Measurements from ENCODE around the gene NET1.
A peak's percentile ranks its signal among the peaks of the same experiment; 100 is the strongest.

The NET1 gene

GRCh38 chr10:5497289-5497688 is 84.9 kb downstream of the NET1 start:
- Histone ChIP-seq H3K4me1 (peaks cover 3 to 11% (median 5%) of the 10 kb centered on the region in 10 experiments; a peak in 17 of 20 replicates), H3K27me3 (no peaks in the 10 kb centered on the region), H3K36me3 (no peaks in the 10 kb centered on the region; a peak in 1 of 22 replicates), H3K4me3 (no peak overlapping the region), H4K20me1 (no peaks in the 10 kb centered on the region; a peak in 2 of 22 replicates), H3K9me3 (replicated peaks in 1 of 11) (peaks cover 8 to 11% (median 9%) of the 10 kb centered on the region in 11 experiments), H3K9ac (no peak overlapping the region), H3K4me2 (no peak overlapping the region), H3K27ac (no peak overlapping the region)
- no peak for TF ChIP-seq Cebpa-rat (IDR thresholded peaks at IDR 0.05)

DNA sequence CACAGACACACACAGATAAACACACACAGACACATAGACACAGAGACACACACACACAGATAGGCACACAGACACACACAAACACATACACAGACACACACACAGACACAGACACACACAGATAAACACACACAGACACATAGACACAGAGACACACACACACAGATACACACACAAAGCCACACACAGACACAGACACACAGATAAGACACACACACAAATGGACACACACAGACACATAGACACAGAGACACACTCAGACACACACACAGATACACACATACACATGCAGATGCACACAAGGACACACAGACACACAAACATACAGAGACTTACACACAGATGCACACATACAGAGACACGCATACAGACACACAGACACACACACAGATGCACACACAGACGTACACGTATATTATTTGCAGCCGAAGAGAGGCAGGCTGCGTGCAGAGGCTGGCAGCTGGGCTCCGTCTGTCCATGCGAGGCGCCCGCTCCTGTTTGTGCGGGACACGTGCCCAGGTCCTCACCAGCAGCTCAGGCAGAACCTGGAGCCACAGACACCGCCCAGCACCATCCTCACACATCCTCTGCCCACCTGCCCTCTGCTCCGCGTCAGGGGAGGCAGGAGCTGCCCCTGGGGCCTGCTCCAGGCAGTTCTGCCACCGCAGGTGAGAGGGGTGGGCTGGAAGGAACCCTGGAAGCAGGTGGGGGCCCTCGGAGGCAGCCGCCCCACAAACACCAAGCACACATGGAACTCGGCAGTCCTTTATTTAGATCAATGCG is 85.8 kb downstream of the NET1 start:
- Histone ChIP-seq H3K4me1 (peaks cover 8 to 18% (median 10%) of the 10 kb centered on the region in 10 experiments; a peak in 17 of 20 replicates), H3K27ac (no peak overlapping the region), H3K9ac (no peak overlapping the region), H3K9me3 (replicated peaks in 1 of 11) (peaks cover 0 to 3% (median under 1%) of the 10 kb centered on the region in 11 experiments; a peak in 9 of 22 replicates), H3K36me3 (no peaks in the 10 kb centered on the region), H3K4me2 (no peak overlapping the region), H4K20me1 (no peaks in the 10 kb centered on the region; a peak in 2 of 22 replicates), H3K27me3 (no peaks in the 10 kb centered on the region), H3K4me3 (no peak overlapping the region)
- no peak for TF ChIP-seq Cebpa-rat (IDR thresholded peaks at IDR 0.05)

- H3K36me3 ChIP-seq, result no peaks in the 10 kb centered on the region
Observed at GRCh38 chr10:5498791-5499492, 86.6 kb downstream of the NET1 start.

GRCh38 chr10:5499493-5500140 is 87.3 kb downstream of the NET1 start, which contains the start of gene CALML5:
TSS of gene CALML5 (minus strand) at chr10:5499570. CDS start at chr10:5499438, 132 bp downstream.
- TF ChIP-seq Cebpa-rat (IDR thresholded peaks at IDR 0.05), result no peak
- Histone ChIP-seq H3K27me3 (no peaks in the 10 kb centered on the region), H3K9me3 (replicated peaks in 1 of 11) (no peaks in the 10 kb centered on the region), H3K4me2 (no peak within 1 kb of the TSS), H3K4me1 (peaks cover 8 to 18% (median 10%) of the 10 kb centered on the region in 10 experiments; a peak in 17 of 20 replicates), H3K9ac (no peak within 1 kb of the TSS), H3K4me3 (no peak within 1 kb of the TSS), H3K36me3 (no peaks in the 10 kb centered on the region), H4K20me1 (no peaks in the 10 kb centered on the region; a peak in 1 of 22 replicates), H3K27ac (no peak within 1 kb of the TSS)

More at GRCh38 chr10:5498791-5499492, 86.6 kb downstream of the NET1 start:
- Histone ChIP-seq H3K4me2 (no peak overlapping the region), H3K9me3 (replicated peaks in 1 of 11) (no peaks in the 10 kb centered on the region), H3K27ac (no peak overlapping the region), H3K27me3 (no peaks in the 10 kb centered on the region), H3K4me3 (no peak overlapping the region), H3K9ac (no peak overlapping the region), H4K20me1 (no peaks in the 10 kb centered on the region; a peak in 2 of 22 replicates), H3K4me1 (peaks cover 8 to 18% (median 10%) of the 10 kb centered on the region in 10 experiments; a peak in 17 of 20 replicates)
- no peak for TF ChIP-seq Cebpa-rat (IDR thresholded peaks at IDR 0.05)

DNA sequence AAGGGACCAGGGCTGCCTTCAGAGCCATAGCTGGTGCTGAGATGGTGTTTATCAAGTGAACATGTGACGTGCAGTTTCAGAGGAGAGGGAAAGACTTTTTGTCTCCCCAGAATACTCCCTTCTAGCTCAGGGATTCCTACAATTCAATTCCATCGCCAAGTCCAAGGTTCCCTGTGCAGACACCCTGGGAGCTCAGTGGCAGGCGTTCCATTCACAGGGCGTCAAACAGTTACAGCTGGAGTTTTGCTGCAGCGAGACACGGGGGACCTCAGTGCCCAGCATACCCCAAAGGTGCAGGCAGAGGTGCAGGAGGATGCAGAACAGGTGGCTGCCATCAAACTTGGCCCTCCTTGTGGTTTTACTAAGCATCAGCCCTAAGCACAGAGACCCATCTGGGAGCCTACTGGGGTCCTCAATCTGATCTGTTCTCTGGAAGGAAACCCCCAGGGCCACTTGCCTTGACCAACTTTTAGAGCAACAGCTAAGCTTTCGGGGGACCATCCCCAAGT is 87.9 kb downstream of the NET1 start:
- Histone ChIP-seq H3K4me1 (peaks cover 8 to 18% (median 10%) of the 10 kb centered on the region in 10 experiments; a peak in 17 of 20 replicates), H3K27ac (no peak overlapping the region), H4K20me1 (no peaks in the 10 kb centered on the region; a peak in 1 of 22 replicates), H3K9ac (no peak overlapping the region), H3K9me3 (replicated peaks in 1 of 11) (no peaks in the 10 kb centered on the region), H3K4me3 (no peak overlapping the region), H3K36me3 (no peaks in the 10 kb centered on the region), H3K27me3 (no peaks in the 10 kb centered on the region), H3K4me2 (no peak overlapping the region)
- TF ChIP-seq Cebpa-rat (IDR thresholded peaks at IDR 0.05), result no peak

- no peak overlapping the region for H3K4me2 ChIP-seq
- peaks cover 8 to 18% (median 10%) of the 10 kb centered on the region in 10 experiments; a peak in 17 of 20 replicates for H3K4me1 ChIP-seq
- no peak overlapping the region for H3K27ac ChIP-seq
- H3K36me3 ChIP-seq, result no peaks in the 10 kb centered on the region
- H3K27me3 ChIP-seq, result no peaks in the 10 kb centered on the region
- TF ChIP-seq Cebpa-rat (IDR thresholded peaks at IDR 0.05), result no peak
- no peak overlapping the region for H3K4me3 ChIP-seq
- H3K9me3 ChIP-seq (replicated peaks in 1 of 11), result no peaks in the 10 kb centered on the region
- no peak overlapping the region for H3K9ac ChIP-seq
- H4K20me1 ChIP-seq, result no peaks in the 10 kb centered on the region; a peak in 1 of 22 replicates
Observed at GRCh38 chr10:5500910-5501309, 88.6 kb downstream of the NET1 start.

- Histone ChIP-seq H4K20me1 (no peaks in the 10 kb centered on the region; a peak in 1 of 22 replicates), H3K9ac (no peak overlapping the region), H3K27me3 (no peaks in the 10 kb centered on the region), H3K36me3 (no peaks in the 10 kb centered on the region), H3K4me2 (peak overlapping the region in 10 of 11 experiments; percentile 28 to 65 (median 49); a peak in 20 of 22 replicates), H3K4me1 (peaks cover 8 to 18% (median 10%) of the 10 kb centered on the region in 10 experiments; a peak in 17 of 20 replicates), H3K4me3 (no peak overlapping the region), H3K27ac (no peak overlapping the region), H3K9me3 (replicated peaks in 1 of 11) (no peaks in the 10 kb centered on the region)
- no peak for TF ChIP-seq Cebpa-rat (IDR thresholded peaks at IDR 0.05)
Observed at GRCh38 chr10:5502061-5502521, 89.7 kb downstream of the NET1 start.

DNA sequence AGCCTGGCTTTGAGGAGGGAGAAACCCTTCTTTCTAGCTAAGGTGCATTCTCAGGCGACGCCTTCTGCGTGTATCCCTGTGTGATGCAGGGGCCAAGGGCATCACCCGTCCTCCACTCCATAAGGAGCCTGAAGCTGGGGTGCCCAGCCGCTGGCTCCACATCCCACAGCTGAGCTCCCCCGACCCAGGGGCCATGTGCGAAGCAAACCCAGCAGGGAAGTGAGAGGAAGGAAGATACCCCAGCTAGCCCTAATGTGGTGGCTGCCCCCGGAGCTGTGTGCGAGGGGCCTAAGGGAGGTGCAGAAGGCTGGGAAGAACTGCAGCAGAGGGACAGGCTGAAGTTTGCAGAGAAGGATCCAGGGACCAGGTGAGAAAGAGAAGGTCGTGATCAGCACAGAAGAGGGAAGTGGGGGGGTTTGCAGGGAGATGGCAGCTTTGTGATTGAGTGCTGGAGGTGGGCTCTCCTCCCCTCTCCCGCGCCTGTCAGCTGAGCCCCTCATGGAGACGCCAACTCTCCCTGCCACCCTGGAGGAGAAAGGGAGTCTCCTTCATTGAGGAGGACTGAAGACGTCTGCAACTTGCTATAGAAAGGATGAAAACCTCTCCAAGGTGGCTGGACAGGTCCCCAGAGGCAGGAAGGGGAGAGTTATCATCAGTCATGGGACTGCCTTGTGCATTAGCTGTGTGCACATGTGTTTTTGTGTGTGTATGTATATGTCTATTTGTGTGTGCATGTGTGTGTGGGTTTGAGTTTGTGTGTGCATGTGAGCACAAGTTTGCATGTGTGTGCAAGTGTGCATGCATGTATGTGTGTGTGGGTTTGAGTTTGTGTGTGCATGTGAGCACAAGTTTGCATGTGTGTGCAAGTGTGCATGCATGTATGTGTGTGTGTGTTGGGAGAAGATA is 90.5 kb downstream of the NET1 start:
- H3K4me3 ChIP-seq, result no peak overlapping the region
- peak overlapping the region in 10 of 11 experiments; percentile 28 to 65 (median 49); a peak in 19 of 22 replicates for H3K4me2 ChIP-seq
- no peak overlapping the region for H3K27ac ChIP-seq
- no peaks in the 10 kb centered on the region for H3K9me3 ChIP-seq (replicated peaks in 1 of 11)
- H4K20me1 ChIP-seq, result no peaks in the 10 kb centered on the region; a peak in 1 of 22 replicates
- no peak overlapping the region for H3K9ac ChIP-seq
- no peaks in the 10 kb centered on the region for H3K36me3 ChIP-seq
- TF ChIP-seq Cebpa-rat (IDR thresholded peaks at IDR 0.05), result no peak
- peaks cover 8 to 18% (median 10%) of the 10 kb centered on the region in 10 experiments; a peak in 17 of 20 replicates for H3K4me1 ChIP-seq
- no peaks in the 10 kb centered on the region for H3K27me3 ChIP-seq
